Fibroblast of skin of left biceps (primary cell): ENCODE measurements around the gene TMEM50A.
"Not testable (repeated sequence)": the region's sequence is repeated elsewhere in the genome, so short reads cannot be mapped to it uniquely, and the experiment has no call there.

ENCODE experiments used
- DNase-seq, 2 experiments: peaks; one replicate each; pipeline ENCODE4 v3.0.0-alpha.2; 2013; ENCODE audit warnings: low read depth in 2 of 2

The TMEM50A gene

DNA sequence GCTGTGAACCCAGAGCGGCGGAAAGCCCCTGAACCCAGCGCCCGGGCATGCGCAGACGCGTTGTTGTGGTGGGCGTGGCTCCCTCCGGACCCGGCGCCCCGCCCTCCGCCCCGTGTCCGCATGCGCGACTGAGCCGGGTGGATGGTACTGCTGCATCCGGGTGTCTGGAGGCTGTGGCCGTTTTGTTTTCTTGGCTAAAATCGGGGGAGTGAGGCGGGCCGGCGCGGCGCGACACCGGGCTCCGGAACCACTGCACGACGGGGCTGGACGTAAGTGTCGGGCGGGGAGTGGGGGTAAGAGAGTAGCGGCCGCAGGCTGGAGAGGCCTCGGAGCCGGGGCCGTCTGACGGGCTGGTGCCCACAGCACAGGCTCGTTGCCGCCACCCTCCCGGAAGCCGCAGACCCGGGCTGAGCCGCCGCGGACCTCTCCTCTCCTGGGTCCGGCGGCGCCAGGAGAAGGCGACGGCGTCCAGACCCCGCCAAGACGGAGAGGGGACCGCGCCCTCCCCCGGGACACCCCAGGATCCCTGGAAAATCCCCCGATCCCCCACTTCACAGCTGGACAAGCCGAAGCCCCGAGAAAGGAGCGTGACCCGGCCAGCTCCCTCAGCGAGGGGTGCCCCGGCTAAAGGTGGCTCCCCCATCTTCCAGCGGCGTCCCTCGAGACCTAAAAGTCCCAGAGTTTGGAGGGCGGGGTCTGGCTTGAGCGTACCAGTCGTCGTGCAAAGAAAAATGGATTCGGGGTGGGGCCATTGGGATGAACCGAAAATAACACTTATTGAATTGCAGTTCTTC lies at the start of gene TMEM50A:
Gene TMEM50A, plus strand, starts transcription at position 147 of the 794 bp plus-strand sequence. CDS start 2,153 bp downstream, outside the sequence.
- DNase-seq: peak in 1 of 2 experiments; percentile 48

DNA sequence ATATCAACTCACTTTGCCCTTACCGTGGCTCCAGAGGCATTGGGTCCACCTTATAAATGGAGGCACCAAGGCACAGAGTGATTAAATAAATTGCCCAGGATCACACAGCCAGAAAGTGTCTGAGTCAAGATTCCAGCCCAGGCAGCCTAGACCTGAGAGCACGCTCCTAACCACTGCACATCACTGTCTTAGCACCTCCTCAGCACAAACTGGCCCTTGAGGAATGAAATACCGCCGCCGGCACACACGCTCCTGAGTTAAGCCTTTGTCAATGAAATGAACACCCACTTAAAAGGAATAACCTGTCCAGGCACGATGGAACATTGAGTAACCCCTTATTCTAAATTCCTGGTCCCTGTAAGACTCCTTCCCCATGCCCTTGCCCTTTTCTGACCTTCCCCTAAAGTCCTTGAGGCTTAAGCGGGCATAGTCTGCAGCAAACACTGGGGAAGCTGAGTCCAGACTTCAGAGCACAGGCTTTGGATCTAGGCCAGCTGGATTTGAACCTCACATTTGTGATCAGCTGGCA lies 49.5 kb upstream of the TMEM50A start:
- DNase-seq: not testable (repeated sequence)

DNA sequence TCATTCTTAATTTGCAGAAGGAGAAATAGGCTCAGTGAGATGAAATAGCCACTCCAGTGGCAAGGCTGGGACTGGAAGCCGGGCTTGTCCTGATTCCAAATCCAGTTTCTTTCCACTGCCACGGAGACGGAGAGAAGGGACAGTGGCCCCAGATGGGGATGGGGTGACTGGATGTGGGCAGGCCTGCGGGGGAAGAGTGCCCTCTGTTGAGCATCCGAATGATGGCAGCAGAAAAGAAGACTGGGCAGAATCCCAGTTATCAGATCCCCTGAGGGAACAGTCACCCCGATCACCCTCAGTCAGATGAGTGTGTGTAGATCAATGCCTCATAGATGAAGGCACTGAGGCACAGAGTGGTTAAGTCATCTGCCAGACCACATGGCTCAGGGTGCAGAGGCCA lies 48.1 kb upstream of the TMEM50A start:
- not testable (repeated sequence) for DNase-seq

DNA sequence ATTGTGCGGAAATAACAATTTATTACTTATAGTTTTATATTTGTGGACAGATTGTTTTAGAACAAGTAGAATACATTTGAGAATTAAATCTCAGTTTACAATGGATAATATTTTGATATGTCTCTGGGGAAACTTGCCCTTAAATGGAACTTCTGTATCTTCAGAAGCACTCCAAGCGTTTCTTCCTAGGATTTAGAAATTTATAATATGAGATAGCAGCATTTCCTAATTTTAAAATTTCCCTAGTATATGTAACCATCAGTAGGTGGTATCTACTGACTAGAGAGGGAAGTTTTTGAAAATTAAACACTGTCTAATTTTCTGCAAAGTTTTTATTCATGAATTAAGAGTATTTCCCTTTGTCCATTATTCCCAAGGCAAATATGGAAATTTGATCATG lies 44.7 kb upstream of the TMEM50A start:
- DNase-seq: not testable (repeated sequence)

DNA sequence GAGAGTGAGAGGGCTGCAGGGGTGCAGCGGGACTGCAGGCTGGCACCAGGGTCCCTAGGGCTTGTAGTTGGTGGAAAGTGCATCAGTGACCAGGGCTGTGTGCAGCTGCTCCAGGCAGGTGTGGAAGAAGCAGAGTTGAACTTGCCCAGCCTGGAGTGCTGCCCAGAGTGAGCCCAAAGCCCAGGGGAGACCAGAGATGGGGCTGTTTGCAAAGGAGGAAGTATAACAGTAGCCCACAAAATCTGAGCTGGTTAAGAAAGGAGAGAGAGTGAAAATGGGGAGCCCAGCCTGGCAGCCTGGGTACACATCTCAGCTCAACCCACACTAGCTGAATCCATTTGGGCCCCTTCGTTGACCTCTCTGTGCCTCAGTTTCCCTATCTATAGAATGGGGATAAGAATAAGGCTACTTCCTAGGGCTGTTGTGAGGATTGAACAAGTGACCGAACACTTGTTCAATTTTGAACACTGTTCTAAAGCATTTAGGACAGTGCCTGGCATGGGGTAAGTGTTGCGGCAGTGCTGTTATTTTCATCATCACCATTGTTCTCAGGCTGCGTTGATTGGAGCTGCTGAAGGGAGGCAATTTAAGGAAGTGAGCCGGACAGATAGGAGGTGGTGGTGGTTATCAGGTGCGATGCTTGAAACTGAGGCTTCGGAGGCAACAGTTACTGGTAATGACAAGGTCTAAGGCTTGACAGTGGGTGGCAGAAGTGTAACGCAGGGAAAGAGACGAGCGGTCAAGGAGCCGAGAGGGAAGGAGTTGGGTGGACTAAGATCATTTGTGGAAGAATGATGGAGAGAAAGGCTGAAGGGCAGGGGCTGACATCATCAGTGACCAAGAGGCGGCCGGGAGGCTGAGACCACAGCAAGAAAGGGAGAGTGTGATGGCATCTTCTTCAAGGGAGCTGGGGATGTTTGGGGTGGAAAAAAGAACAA lies 43.0 kb upstream of the TMEM50A start:
- not testable (repeated sequence) for DNase-seq

DNA sequence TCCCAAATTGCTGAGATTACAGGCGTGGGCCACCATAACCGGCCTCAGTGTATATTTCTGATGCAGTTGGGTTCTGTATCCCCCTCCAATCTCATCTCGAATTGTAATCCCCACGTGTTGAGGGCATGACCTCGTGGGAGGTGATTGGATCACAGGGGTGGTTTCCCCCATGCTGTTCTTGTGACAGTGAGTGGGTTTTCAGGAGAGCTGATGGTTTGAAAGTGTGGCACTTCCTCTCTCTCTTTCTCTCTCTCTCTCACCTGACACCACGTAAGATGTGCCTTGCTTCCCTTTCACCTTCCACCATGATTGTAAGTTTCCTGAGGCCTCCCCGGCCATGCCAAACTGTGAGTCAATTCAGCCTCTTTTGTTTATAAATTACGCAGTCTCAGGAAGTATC lies 41.6 kb upstream of the TMEM50A start:
- DNase-seq: not testable (repeated sequence)

DNA sequence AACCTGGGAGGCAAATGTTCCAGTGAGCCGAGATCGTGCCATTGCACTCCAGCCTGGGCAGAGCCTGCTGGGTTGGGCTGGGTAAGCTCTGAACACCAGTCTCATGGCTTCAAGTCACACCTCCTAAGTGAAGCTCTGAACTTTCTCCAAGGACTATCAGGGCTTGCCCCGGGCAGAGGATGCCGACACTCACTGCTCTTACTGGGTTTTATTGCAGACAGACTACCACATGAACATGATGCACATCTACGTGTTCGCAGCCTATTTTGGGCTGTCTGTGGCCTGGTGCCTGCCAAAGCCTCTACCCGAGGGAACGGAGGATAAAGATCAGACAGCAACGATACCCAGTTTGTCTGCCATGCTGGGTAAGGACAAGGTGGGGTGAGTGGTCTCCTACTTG lies 37.4 kb upstream of the TMEM50A start:
- DNase-seq: not testable (repeated sequence)

DNA sequence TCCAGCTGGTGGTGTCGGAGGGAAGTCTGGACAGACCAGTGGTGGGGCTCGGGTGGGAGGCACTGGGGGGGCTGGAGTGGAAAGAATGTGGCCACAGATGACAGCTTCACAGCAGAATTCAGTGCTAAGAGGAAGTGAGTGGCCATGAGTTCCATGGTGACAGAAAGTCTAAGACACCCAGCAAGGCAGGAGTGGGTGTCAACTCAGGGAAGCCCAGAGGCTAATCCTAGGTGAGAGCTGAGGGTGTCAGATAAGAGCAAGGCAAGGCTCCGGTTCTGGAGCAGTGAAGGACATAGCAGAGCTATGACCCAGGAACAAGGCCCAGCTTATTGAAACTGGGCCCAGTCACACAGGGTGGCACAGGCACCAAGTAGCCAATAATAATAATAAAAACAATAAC lies 35.8 kb upstream of the TMEM50A start:
- DNase-seq: not testable (repeated sequence)

DNA sequence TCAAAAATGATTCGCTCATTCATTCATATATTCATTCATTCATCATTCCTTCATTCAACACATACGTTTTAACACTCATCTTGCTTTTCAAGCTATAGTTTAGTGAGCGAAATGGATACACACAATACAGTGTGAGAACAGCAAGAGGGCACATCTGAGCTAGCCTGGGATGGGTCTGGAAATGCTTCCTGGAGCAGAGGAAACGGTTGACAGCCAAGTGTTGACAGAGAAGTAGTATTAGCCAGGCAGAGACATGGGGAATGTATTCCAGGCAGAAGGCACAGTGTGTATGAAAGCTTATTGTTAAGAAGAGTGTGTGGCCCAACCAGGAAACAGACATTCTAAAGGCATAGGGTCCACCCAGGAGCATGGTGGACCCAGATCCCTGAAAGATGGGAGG lies 33.2 kb upstream of the TMEM50A start:
- not testable (repeated sequence) for DNase-seq

DNA sequence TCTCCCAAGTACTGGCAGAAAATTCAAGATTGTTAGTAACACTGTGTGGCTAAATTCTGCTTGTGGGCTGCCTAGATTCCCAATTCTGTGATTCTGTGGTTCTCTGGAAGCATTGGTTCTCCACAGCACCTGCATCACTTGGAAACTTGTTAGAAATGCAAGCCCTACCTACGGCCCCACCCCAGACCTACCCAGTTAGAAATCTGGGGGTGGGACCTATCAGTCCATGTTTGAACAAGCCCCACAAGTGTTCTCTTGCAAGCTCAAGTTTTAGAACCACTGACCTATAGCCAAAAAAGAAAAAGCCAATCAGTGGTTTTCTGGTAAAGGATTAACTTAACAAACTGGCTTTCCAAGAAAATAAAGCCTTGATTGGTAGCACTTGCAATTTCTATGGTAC lies 30.0 kb upstream of the TMEM50A start:
- not testable (repeated sequence) for DNase-seq

DNA sequence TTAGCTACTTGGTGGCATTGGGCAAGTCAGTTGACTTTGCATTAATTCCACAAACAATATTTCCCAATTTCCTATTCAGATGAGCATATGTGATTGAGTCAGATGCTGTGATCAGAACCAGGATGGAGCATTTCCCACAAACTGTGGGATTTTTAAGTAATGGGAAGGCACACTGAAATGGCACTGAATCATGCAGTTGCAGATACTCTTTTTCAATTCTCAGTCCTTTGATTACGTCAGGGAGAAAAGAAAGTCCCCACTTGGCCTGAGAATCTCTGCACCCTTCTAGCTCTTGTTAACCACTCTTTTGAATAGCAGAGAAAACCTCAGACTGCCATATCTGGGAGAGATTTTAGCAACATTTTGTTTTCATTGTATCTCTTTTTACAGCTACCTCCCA lies 29.0 kb upstream of the TMEM50A start:
- DNase-seq: peak; percentile 57 to 58

DNA sequence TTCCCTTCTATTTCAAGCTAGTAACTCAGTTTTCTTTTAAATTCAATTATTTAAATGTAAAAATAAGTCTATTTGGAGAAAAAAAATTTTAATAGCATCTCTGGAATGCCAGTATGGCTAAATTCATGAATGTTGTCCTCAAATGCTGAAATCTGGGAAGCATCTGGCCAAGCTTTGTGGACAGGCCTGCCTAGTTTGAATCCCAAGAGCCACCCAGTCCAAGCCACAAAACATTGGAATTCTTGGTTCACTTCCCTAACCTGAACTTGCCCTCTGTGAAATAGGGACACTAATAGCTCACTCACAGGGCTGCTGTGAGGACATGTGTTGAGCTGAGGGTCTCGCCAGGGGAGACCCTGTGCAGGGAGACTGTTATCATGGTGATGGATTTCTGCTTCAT lies 28.6 kb upstream of the TMEM50A start:
- peak; percentile 28 for DNase-seq

DNA sequence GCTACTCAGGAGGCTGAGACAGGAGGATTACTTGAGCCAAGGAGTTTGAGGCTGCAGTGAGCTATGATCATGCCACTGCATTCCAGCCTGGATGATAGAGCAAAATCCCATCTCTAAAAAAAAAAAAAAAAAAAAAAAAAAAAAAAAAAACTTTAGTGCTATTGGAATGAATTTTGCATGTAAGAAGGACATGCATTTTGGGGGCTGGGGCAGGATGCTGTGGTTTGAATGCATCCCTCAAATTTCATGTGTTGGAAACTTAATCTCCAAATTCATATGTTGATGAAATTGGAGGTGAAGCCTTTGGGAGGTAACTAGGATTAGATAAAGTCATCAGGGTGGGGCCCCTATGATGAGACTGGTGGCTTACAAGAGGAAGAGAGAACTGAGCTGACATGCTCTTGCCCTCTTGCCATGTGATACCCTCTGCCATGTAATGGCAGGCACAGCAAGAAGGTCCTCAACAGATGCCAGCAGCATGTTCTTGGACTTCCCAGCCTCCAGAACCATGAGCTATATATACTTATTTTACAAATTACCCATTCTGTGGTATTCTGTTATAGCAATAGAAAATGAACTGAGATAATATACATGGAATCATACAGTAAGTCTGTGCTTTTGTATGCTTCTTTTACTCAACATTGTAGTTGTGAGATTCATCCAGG lies 25.2 kb upstream of the TMEM50A start:
- DNase-seq: not testable (repeated sequence)

DNA sequence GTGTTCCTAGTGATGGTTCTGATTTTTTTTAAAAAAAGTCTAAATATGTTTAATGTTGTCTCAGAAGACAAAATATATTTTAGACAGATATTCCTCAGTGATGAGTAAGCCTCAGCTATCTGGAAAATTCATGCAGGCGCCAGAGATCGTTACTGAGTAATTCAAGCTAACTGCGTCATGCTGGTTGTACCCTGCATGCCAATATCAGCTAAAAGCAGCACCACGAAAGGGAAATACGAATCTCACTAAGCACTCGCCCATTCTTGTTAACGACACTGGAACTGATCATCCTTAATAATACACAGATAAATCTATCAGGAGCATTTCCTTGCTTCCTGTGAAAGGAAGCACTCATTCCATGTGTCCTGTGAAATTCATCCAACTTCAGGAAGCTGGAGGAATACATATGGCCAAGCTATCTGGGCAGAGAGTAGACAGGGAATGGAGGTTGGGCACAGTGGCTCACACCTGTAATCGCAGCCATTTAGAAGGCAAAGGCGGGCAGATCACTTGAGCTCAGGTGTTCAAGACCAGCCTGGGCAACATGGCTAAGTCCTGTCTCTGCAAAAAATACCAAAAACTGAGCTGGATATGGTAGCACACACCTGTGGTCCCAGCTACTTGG lies 17.7 kb upstream of the TMEM50A start:
- peak; percentile 88 for DNase-seq

DNA sequence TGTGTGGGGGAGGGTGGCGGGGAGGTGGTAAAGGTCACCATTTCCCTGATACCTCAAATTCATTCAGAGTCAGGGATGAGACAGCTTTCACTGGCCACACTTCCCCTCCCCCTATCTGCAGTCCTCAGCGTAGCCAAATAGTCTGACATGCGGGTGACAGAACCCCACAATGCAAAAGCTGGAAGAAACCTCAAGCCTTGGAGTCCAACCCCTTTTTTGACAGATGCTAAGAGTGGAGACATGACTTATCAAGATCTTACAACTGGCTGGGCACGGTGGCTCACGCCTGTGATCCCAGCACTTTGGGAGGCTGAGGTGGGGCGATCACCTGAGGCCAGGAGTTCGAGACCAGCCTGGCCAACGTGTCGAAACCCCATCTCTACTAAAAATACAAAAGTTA lies 16.0 kb upstream of the TMEM50A start:
- not testable (repeated sequence) for DNase-seq

DNA sequence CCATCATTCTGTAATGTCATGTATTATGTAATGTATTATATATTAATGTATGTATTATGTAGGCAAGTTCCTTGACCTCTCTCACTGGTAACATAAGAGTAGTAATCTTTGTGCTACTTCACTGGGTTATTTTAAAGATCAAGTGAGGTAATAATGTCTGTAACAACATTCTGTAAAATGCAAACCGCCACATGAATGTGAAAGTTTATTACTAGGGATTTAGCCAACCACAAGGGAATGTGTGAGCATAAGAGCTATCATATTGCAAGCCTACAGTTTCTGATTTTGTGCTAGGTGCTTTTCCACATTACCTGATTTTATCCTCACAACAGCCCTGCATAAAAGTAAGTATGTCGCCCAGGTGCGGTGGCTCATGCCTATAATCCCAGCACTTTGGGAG lies 13.7 kb upstream of the TMEM50A start:
- DNase-seq: not testable (repeated sequence)

DNA sequence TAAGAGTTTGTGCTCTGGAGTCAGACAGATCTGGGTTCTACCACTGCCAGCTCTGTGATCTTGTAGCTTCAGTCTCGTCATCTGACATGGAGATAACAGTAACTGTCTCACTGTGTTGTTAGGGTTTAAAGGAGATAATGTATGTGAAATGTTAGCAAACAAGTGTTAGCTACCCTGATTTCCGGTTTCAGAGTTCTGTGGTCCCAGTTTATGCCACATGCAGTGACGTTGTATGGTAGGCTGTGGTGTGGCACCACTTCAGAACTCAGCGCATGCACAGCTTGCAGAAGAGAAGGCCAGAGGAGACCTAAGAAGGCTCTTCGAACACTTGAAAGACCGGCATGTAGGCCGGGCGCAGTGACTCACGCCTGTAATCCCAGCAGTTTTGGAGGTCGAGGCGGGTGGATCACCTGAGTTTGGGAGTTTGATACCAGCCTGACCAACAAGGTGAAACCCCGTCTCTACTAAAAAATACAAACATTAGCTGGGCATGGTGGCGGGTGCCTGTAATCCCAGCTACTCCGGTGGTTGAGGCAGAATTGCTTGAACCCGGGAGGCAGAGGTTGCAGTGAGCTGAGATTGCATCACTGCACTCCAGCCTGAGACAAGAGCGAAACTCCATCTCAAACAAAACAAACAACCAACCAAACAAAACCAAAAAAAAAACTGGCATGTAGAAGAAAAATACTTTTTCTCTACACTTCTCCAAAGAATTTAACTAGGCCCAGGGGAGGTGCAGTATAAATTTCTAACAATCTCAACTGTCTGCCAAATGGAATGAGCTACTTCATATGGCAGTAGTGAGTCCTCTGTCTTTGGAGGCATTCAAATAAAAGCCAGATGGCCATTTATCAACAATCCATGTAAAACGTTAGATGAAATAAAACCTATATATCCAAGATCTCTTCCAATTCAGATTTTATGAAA lies 10.0 kb upstream of the TMEM50A start:
- DNase-seq: not testable (repeated sequence)

DNA sequence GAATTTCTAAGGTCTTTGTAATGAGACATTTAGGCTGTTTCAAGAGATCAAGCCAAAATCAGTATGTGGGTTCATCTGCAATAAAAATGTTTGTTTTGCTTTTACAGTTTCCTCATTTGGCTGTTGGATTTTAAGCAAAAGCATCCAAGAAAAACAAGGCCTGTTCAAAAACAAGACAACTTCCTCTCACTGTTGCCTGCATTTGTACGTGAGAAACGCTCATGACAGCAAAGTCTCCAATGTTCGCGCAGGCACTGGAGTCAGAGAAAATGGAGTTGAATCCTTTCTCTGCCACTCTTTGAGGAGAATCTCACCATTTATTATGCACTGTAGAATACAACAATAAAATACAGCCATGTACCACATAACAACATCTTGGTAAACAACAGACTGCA lies 9.3 kb upstream of the TMEM50A start:
- not testable (repeated sequence) for DNase-seq

DNA sequence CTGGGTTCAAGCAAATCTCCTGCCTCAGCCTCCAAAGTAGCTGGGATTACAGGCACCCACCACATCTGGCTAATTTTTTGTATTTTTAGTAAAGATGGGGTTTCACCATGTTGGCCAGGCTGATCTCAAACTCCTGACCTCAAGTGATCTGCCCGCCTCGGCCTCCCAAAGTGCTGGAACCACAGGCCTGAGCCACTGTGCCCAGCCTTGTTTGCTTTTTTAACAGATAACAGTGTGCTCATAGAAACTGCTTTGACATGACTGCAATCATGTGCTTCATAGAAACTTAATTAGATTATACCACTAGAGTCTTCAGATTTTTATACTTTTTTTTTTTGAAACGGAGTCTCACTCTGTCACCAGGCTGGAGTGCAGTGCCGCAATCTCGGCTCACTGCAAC lies 8.8 kb upstream of the TMEM50A start:
- not testable (repeated sequence) for DNase-seq

DNA sequence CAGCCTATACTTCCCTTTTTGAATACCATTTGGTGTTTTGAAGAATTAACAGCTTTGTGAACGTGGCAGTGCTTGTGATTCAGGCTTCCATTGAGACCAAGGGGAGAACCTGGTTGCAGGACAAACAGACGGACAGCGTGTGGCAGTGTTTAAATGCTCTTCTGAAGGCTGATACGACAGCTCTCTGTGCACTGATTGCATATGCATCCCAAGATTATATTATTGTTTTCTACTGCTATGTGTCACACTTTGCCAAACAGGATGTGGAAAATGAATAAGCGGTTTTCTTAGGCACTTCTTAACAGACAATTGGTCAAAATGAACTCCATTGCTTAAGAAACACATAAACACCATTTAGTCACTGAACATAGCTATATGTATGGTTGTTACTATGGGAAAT lies 8.2 kb upstream of the TMEM50A start:
- DNase-seq: peak; percentile 36 to 37
